Hindlimb muscle (tissue), 1 donor: ENCODE measurements around the gene BDP1. TPM values are rescaled to one million over a fixed set of nuclear protein-coding genes. Genes with fewer than 3 reads are reported as not detected.
"Not testable (repeated sequence)": the region's sequence is repeated elsewhere in the genome, so short reads cannot be mapped to it uniquely, and the experiment has no call there.

ENCODE experiments used
- DNase-seq: peaks from one replicate; pipeline ENCODE4 v3.0.0-alpha.2; 2013
- polyA plus RNA-seq: library from polyadenylated mRNA; unstranded; fragments of 120-200 nt; gene quantifications from one replicate; pipeline ENCODE4 v1.2.1, GENCODE V29; 2013; ENCODE audit not compliant: insufficient read length

The BDP1 gene
- polyA plus RNA-seq, 1 donor: 22.0 TPM

GRCh38 chr5:71460693-71461092 is 5.2 kb downstream of the BDP1 start:
- no peak for DNase-seq

- DNase-seq: no peak
Observed at GRCh38 chr5:71461360-71461759, 5.9 kb downstream of the BDP1 start.

- DNase-seq: no peak
Observed at GRCh38 chr5:71471193-71471592, 15.7 kb downstream of the BDP1 start.

- DNase-seq: no peak
Observed at GRCh38 chr5:71475788-71476384, 20.4 kb downstream of the BDP1 start.

GRCh38 chr5:71481441-71481840 is 26.0 kb downstream of the BDP1 start:
- no peak for DNase-seq

- no peak for DNase-seq
Observed at GRCh38 chr5:71482132-71482531, 26.7 kb downstream of the BDP1 start.

- DNase-seq: no peak
Observed at GRCh38 chr5:71483355-71483754, 27.9 kb downstream of the BDP1 start.

- no peak for DNase-seq
Observed at GRCh38 chr5:71492817-71493615, 37.6 kb downstream of the BDP1 start.

- not testable (repeated sequence) for DNase-seq
Observed at GRCh38 chr5:71494202-71494601, 38.8 kb downstream of the BDP1 start.

GRCh38 chr5:71498756-71499155 is 43.3 kb downstream of the BDP1 start:
- not testable (repeated sequence) for DNase-seq

GRCh38 chr5:71503536-71503935 is 48.1 kb downstream of the BDP1 start:
- DNase-seq: no peak

GRCh38 chr5:71522151-71522550 is 66.7 kb downstream of the BDP1 start:
- DNase-seq: no peak

GRCh38 chr5:71525611-71526010 is 70.2 kb downstream of the BDP1 start:
- DNase-seq: not testable (repeated sequence)

- no peak for DNase-seq
Observed at GRCh38 chr5:71528206-71528605, 72.8 kb downstream of the BDP1 start.

- DNase-seq: no peak
Observed at GRCh38 chr5:71529682-71530081, 74.2 kb downstream of the BDP1 start.

- DNase-seq: no peak
Observed at GRCh38 chr5:71533142-71533541, 77.7 kb downstream of the BDP1 start.

GRCh38 chr5:71533615-71534014 is 78.2 kb downstream of the BDP1 start:
- no peak for DNase-seq

GRCh38 chr5:71537687-71538086 is 82.2 kb downstream of the BDP1 start:
- DNase-seq: no peak

GRCh38 chr5:71550885-71551284 is 95.4 kb downstream of the BDP1 start:
- not testable (repeated sequence) for DNase-seq

- not testable (repeated sequence) for DNase-seq
Observed at GRCh38 chr5:71551582-71551981, 96.1 kb downstream of the BDP1 start.

- not testable (repeated sequence) for DNase-seq
Observed at GRCh38 chr5:71552026-71552749, 96.7 kb downstream of the BDP1 start.

- DNase-seq: no peak
Observed at GRCh38 chr5:71563161-71563560, 107.7 kb downstream of the BDP1 start.

- no peak for DNase-seq
Observed at GRCh38 chr5:71564895-71565294, 109.4 kb downstream of the BDP1 start.
